ENCODE results near the gene SEPTIN7. TPM values are rescaled to one million over a fixed set of nuclear protein-coding genes. Genes with fewer than 3 reads are reported as not detected.

Gene SEPTIN7
- total RNA-seq, 1 donor = 178 TPM

DNA sequence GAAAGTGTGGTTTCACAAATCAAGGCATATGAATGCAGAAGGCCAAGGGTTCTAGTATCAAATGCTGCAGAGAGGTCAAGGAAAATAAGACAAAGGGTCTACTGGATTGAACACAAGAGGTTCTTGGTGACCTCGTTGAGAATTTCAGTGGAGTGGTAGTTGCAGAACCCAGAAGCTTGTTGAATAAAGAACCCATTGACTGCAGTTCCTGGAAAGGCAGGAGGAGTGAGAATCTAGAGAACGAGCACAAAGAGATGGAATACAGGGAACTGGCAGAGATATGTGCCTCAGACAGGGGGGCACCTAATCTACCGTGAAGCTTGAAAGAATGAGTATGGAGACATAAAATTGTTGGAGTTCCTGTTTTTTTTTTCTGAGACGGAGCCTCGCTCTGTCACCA is 3.5 kb upstream of the SEPTIN7 start:
- H3K9me3 ChIP-seq (ENCODE audit: low read depth, low read length) = no peaks in the 10 kb centered on the region
- no peak overlapping the region for H2AFZ ChIP-seq (ENCODE audit: low read length)
- no peak for DNase-seq (ENCODE audit: insufficient read length, low spot score, missing footprints)
- no peak overlapping the region for H3K4me3 ChIP-seq (ENCODE audit: insufficient read depth, low read length)
- H3K27ac ChIP-seq (ENCODE audit: low read depth, low read length) = no peak overlapping the region
- H3K4me2 ChIP-seq (ENCODE audit: insufficient read depth, low read length) = no peak overlapping the region
- TF ChIP-seq, protein P1, sequence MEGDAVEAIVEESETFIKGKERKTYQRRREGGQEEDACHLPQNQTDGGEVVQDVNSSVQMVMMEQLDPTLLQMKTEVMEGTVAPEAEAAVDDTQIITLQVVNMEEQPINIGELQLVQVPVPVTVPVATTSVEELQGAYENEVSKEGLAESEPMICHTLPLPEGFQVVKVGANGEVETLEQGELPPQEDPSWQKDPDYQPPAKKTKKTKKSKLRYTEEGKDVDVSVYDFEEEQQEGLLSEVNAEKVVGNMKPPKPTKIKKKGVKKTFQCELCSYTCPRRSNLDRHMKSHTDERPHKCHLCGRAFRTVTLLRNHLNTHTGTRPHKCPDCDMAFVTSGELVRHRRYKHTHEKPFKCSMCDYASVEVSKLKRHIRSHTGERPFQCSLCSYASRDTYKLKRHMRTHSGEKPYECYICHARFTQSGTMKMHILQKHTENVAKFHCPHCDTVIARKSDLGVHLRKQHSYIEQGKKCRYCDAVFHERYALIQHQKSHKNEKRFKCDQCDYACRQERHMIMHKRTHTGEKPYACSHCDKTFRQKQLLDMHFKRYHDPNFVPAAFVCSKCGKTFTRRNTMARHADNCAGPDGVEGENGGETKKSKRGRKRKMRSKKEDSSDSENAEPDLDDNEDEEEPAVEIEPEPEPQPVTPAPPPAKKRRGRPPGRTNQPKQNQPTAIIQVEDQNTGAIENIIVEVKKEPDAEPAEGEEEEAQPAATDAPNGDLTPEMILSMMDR (IDR thresholded peaks at IDR 0.05; ENCODE audit: extremely low read depth, low read depth, low read length) = no peak
- H3K4me1 ChIP-seq (ENCODE audit: insufficient read depth, low read length) = peaks cover 16% of the 10 kb centered on the region
- H3K79me2 ChIP-seq (ENCODE audit: insufficient read depth, low read length) = peaks cover 13% of the 10 kb centered on the region
- no peaks in the 10 kb centered on the region for H3K36me3 ChIP-seq (ENCODE audit: insufficient read depth, low read length)
- no peaks in the 10 kb centered on the region for H3K27me3 ChIP-seq (ENCODE audit: insufficient read depth, low read length)
- H4K20me1 ChIP-seq (ENCODE audit: insufficient read depth, low read length) = peaks cover 4% of the 10 kb centered on the region

DNA sequence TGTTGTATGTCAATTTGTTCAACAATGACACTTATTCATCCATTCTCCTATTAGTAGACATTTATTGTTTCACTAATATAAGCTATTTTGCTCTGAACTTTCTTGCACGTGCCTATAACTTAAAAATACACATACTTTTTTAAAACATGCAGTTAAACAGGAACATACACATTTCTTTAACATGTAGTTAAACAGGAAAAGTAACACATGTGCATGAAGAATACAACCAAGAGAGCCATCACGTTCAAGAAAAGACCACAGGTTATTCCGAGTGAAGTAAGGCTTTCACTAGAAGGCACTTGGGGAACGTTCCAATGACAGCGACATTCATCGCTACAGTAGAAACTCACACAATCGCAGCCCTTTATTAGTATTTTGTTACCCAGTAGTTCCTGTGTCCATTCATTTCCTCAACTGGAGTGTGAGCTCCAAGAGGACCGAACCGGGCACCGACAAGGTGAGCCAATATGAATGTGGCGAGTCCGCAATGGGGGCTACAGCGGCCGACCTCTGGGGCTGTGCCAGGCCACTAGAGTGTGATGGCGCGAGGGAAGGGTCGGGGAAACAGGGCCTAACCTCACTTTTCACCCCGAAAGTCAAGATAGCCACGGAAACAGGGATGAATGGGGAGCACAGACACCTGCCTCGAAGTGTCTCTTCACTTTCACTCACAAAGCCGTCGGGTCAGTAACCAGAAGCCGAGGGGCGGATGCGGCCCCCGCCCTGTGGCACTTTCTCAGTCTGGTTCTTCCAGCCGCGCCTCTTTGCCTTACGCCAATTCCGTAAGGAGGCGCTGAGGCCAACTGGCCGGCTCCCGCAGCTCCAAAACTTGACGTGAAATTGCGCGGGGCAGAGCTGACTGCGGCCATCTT is 775 bp upstream of the SEPTIN7 start:
- H3K4me1 ChIP-seq (ENCODE audit: insufficient read depth, low read length) = peaks cover 18% of the 10 kb centered on the region
- no peaks in the 10 kb centered on the region for H3K36me3 ChIP-seq (ENCODE audit: insufficient read depth, low read length)
- peak; percentile 89 for DNase-seq (ENCODE audit: insufficient read length, low spot score, missing footprints)
- H3K9me3 ChIP-seq (ENCODE audit: low read depth, low read length) = no peaks in the 10 kb centered on the region
- peak overlapping the region; percentile 86 for H3K4me3 ChIP-seq (ENCODE audit: insufficient read depth, low read length)
- H3K79me2 ChIP-seq (ENCODE audit: insufficient read depth, low read length) = peaks cover 41% of the 10 kb centered on the region
- peak overlapping the region; percentile 93 for H3K4me2 ChIP-seq (ENCODE audit: insufficient read depth, low read length)
- peak overlapping the region; percentile 97 for H3K27ac ChIP-seq (ENCODE audit: low read depth, low read length)
- H4K20me1 ChIP-seq (ENCODE audit: insufficient read depth, low read length) = peaks cover 30% of the 10 kb centered on the region
- H3K27me3 ChIP-seq (ENCODE audit: insufficient read depth, low read length) = no peaks in the 10 kb centered on the region
- peak overlapping the region; percentile 97 for H2AFZ ChIP-seq (ENCODE audit: low read length)
- TF ChIP-seq, protein P1 (IDR thresholded peaks at IDR 0.05; ENCODE audit: extremely low read depth, low read depth, low read length) = no peak

DNA sequence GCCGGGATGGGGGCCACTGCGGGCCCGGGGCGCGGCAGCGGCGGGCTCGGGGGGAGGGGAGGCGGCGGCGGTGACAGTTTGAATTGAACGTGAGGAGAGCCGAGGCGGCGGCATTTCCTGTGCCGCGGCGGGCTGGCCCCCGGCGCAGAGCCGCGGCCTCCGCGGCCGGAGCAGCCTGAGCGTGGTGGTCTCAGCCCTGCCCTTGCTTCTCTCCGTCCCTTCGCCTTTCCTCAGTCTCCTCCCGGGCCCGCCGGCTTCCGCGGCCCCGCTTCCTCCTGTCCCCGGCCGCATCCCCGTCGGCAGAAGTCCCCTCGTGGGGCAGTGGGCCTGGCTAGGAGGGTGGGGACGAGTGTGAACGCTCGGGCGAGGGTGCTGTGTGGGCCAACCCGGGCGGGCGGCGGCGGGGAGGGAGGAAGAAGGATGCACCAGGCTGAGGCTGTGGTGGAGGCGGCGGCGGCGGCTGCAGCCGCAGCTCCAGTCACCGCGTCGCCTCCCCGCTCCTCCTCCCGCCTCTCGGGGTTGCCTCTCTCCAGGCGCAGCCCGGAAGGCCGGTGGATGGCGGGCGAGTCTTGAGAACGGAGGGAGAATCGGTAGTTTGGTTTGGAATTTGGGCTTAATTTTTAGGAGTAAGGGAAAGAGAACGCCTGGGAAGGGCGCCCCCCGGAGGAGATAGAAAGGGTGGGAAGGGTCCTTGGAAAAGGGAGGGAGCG is 690 bp downstream of the SEPTIN7 start:
- Histone ChIP-seq H3K79me2 (ENCODE audit: insufficient read depth, low read length) (peaks cover 56% of the 10 kb centered on the region), H3K4me2 (ENCODE audit: insufficient read depth, low read length) (peak overlapping the region; percentile 88), H3K4me1 (ENCODE audit: insufficient read depth, low read length) (peaks cover 18% of the 10 kb centered on the region), H4K20me1 (ENCODE audit: insufficient read depth, low read length) (peaks cover 45% of the 10 kb centered on the region), H3K27ac (ENCODE audit: low read depth, low read length) (peak overlapping the region; percentile 97), H3K27me3 (ENCODE audit: insufficient read depth, low read length) (no peaks in the 10 kb centered on the region), H3K9me3 (ENCODE audit: low read depth, low read length) (no peaks in the 10 kb centered on the region), H3K4me3 (ENCODE audit: insufficient read depth, low read length) (peak overlapping the region; percentile 86), H3K36me3 (ENCODE audit: insufficient read depth, low read length) (no peaks in the 10 kb centered on the region), H2AFZ (ENCODE audit: low read length) (peak overlapping the region; percentile 81)
- TF ChIP-seq, protein P1 (IDR thresholded peaks at IDR 0.05; ENCODE audit: extremely low read depth, low read depth, low read length) = peak; percentile 64
- peak; percentile 82 for DNase-seq (ENCODE audit: insufficient read length, low spot score, missing footprints)

DNA sequence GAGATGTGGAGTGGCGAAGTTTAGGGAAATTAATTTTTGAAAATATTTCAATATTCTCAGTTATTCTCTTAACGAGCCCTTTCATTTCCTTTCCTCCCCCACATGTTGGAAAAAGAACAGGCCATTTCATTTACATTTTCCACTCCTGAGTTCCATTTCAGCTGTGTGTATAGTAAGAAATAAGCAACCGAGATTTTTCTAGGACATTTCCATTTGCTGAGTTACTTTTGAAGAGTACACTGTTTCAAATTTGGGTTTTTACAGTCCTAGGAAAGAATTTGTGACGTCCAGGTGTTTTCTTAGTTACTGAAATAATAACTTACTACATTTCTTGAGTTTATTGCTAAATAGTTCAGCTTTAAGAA is 1.2 kb downstream of the SEPTIN7 start:
- Histone ChIP-seq H3K27me3 (ENCODE audit: insufficient read depth, low read length) (no peaks in the 10 kb centered on the region), H3K36me3 (ENCODE audit: insufficient read depth, low read length) (no peaks in the 10 kb centered on the region), H4K20me1 (ENCODE audit: insufficient read depth, low read length) (peaks cover 47% of the 10 kb centered on the region), H3K4me2 (ENCODE audit: insufficient read depth, low read length) (peak overlapping the region; percentile 88), H3K27ac (ENCODE audit: low read depth, low read length) (peak overlapping the region; percentile 97), H3K4me3 (ENCODE audit: insufficient read depth, low read length) (peak overlapping the region; percentile 86), H3K79me2 (ENCODE audit: insufficient read depth, low read length) (peaks cover 61% of the 10 kb centered on the region), H3K9me3 (ENCODE audit: low read depth, low read length) (no peaks in the 10 kb centered on the region), H2AFZ (ENCODE audit: low read length) (peak overlapping the region; percentile 47), H3K4me1 (ENCODE audit: insufficient read depth, low read length) (peaks cover 18% of the 10 kb centered on the region)
- TF ChIP-seq, protein P1 (IDR thresholded peaks at IDR 0.05; ENCODE audit: extremely low read depth, low read depth, low read length) = no peak
- DNase-seq (ENCODE audit: insufficient read length, low spot score, missing footprints) = no peak

Measured in osteoblast (primary cell).